H9 (cell line): ENCODE data around the gene KCNH5. TPM values are rescaled to one million over a fixed set of nuclear protein-coding genes. Genes with fewer than 3 reads are reported as not detected.
A peak's percentile ranks its signal among the peaks of the same experiment; 100 is the strongest.

Experiments
- DNase-seq: peaks from one replicate; pipeline ENCODE4 v3.0.0-alpha.2; 2017
- H2AFZ ChIP-seq: one replicate; pipeline ENCODE4 v1.6.1; 2013; ENCODE audit warnings: mild to moderate bottlenecking, low read length, control low read depth, moderate library complexity
- H2AK5ac ChIP-seq: 2 replicates; pipeline ENCODE4 v1.6.1; 2013; ENCODE audit warnings: low read length, control low read depth, mixed read lengths; ENCODE audit not compliant: insufficient read length
- H2BK120ac ChIP-seq: one replicate; pipeline ENCODE4 v1.6.1; 2013; ENCODE audit warnings: low read depth, mild to moderate bottlenecking, low read length, control low read depth, inconsistent platforms; ENCODE audit not compliant: poor library complexity, severe bottlenecking
- H2BK12ac ChIP-seq: 2 replicates; pipeline ENCODE4 v1.6.1; 2013; ENCODE audit warnings: low read length, control low read depth, mixed read lengths, low read depth; ENCODE audit not compliant: insufficient read length
- H2BK15ac ChIP-seq: 2 replicates; pipeline ENCODE4 v1.6.1; 2013; ENCODE audit warnings: low read depth, low read length, control low read depth
- H2BK20ac ChIP-seq: one replicate; pipeline ENCODE4 v1.6.1; 2013; ENCODE audit warnings: low read depth, mild to moderate bottlenecking, low read length, control low read depth, inconsistent platforms; ENCODE audit not compliant: poor library complexity, severe bottlenecking
- H2BK5ac ChIP-seq: 2 replicates; pipeline ENCODE4 v1.6.1; 2013; ENCODE audit warnings: low read length, control low read depth, mixed read lengths; ENCODE audit not compliant: insufficient read length
- H3K14ac ChIP-seq: 2 replicates; pipeline ENCODE4 v1.6.1; 2013; ENCODE audit warnings: low read length, control low read depth; ENCODE audit not compliant: insufficient read depth
- H3K18ac ChIP-seq: 2 replicates; pipeline ENCODE4 v1.6.1; 2013; ENCODE audit warnings: low read depth, mild to moderate bottlenecking, mixed read lengths, low read length, control low read depth; ENCODE audit not compliant: insufficient read length
- H3K23ac ChIP-seq: 2 replicates; pipeline ENCODE4 v1.6.1; 2013; ENCODE audit warnings: low read length, control low read depth, mixed read lengths, low read depth; ENCODE audit not compliant: insufficient read length
- H3K23me2 ChIP-seq: 2 replicates; pipeline ENCODE4 v1.6.1; 2013; ENCODE audit warnings: low read depth, mild to moderate bottlenecking, mixed read lengths, low read length, control low read depth; ENCODE audit not compliant: insufficient read length, poor library complexity, severe bottlenecking
- H3K27ac ChIP-seq: 2 replicates; pipeline ENCODE4 v1.5.1; 2013; ENCODE audit warnings: low read length, control low read depth, mixed read lengths, low read depth; ENCODE audit not compliant: insufficient read length
- H3K27me3 ChIP-seq: 2 replicates; pipeline ENCODE4 v1.6.1; 2013; ENCODE audit warnings: low read length, control low read depth, inconsistent platforms; ENCODE audit not compliant: insufficient read depth
- H3K4ac ChIP-seq: 2 replicates; pipeline ENCODE4 v1.6.1; 2013; ENCODE audit warnings: low read depth, mild to moderate bottlenecking, control low read depth, inconsistent platforms, low read length, moderate library complexity
- H3K4me1 ChIP-seq: 2 replicates; pipeline ENCODE4 v1.6.1; 2013; ENCODE audit warnings: low read length, control low read depth, inconsistent platforms; ENCODE audit not compliant: insufficient read depth
- H3K4me2 ChIP-seq: 2 replicates; pipeline ENCODE4 v1.6.1; 2013; ENCODE audit warnings: low read length, control low read depth, mixed read lengths; ENCODE audit not compliant: insufficient read length, insufficient read depth
- H3K56ac ChIP-seq: 2 replicates; pipeline ENCODE4 v1.6.1; 2013; ENCODE audit warnings: low read depth, mild to moderate bottlenecking, mixed read lengths, low read length, control low read depth; ENCODE audit not compliant: insufficient read length
- H3K79me1 ChIP-seq: 2 replicates; pipeline ENCODE4 v1.6.1; 2013; ENCODE audit warnings: low read depth, mild to moderate bottlenecking, moderate library complexity, low read length, control low read depth, inconsistent platforms; ENCODE audit not compliant: insufficient read depth, poor library complexity, severe bottlenecking
- H3K79me2 ChIP-seq: 2 replicates; pipeline ENCODE4 v1.6.1; 2013; ENCODE audit warnings: low read length, control low read depth, inconsistent platforms; ENCODE audit not compliant: insufficient read depth
- H3K9ac ChIP-seq: 2 replicates; pipeline ENCODE4 v1.6.1; 2013; ENCODE audit warnings: low read length, control low read depth, mixed read lengths; ENCODE audit not compliant: insufficient read length; ENCODE audit errors: extremely low read depth
- H3K9me3 ChIP-seq: one replicate; pipeline ENCODE4 v1.6.1; 2013; ENCODE audit warnings: low read depth, low read length, inconsistent platforms; ENCODE audit not compliant: control insufficient read depth
- H3T11ph ChIP-seq: one replicate; pipeline ENCODE4 v1.6.1; 2013; ENCODE audit warnings: mild to moderate bottlenecking, low read length, control low read depth, inconsistent platforms
- H4K20me1 ChIP-seq: one replicate; pipeline ENCODE4 v1.6.1; 2013; ENCODE audit not compliant: control insufficient read depth, insufficient read length, insufficient read depth
- H4K5ac ChIP-seq: 2 replicates; pipeline ENCODE4 v1.6.1; 2013; ENCODE audit warnings: low read depth, mild to moderate bottlenecking, mixed read lengths, low read length, control low read depth; ENCODE audit not compliant: insufficient read length
- H4K8ac ChIP-seq: replicated peaks from 2 replicates; pipeline ENCODE4 v1.6.1; 2013; ENCODE audit warnings: low read length, control low read depth, mixed read lengths, low read depth; ENCODE audit not compliant: insufficient read length
- H4K91ac ChIP-seq: 2 replicates; pipeline ENCODE4 v1.6.1; 2013; ENCODE audit warnings: low read depth, mild to moderate bottlenecking, moderate library complexity, mixed read lengths, low read length, control low read depth; ENCODE audit not compliant: insufficient read length
- H3K27ac Mint-ChIP-seq, 3 experiments: 2 replicates in 2 of 3; 3 replicates in 1 of 3; pipeline ENCODE4 v1.8.0; 2020 to 2021; ENCODE audit warnings: mixed read lengths in 3 of 3, mild to moderate bottlenecking in 1 of 3, moderate library complexity in 1 of 3
- H3K27me3 Mint-ChIP-seq: 2 replicates; pipeline ENCODE4 v1.8.0; 2021; ENCODE audit warnings: low read depth, mild to moderate bottlenecking, moderate library complexity, mixed read lengths
- H3K36me3 Mint-ChIP-seq, 3 experiments: 2 replicates in 2 of 3; 3 replicates in 1 of 3; pipeline ENCODE4 v1.8.0; 2020 to 2021; ENCODE audit warnings: low read depth in 3 of 3, mixed read lengths in 3 of 3; ENCODE audit not compliant: insufficient read depth in 1 of 3
- H3K4me1 Mint-ChIP-seq, 2 experiments: 2 replicates each; pipeline ENCODE4 v1.8.0; 2020; ENCODE audit warnings: mixed read lengths in 2 of 2
- H3K4me3 Mint-ChIP-seq, 2 experiments: 2 replicates in 1 of 2; 3 replicates in 1 of 2; pipeline ENCODE4 v1.8.0; 2020 to 2021; ENCODE audit warnings: mild to moderate bottlenecking in 2 of 2, mixed read lengths in 2 of 2, moderate library complexity in 1 of 2
- H3K9me3 Mint-ChIP-seq, 2 experiments: 2 replicates in 1 of 2; 3 replicates in 1 of 2; pipeline ENCODE4 v1.8.0; 2020; ENCODE audit warnings: mild to moderate bottlenecking in 2 of 2, mixed read lengths in 2 of 2, moderate library complexity in 1 of 2
- WGBS: extraction: QIAGEN DNeasy Blood & Tissue Kit; methylation state at CpG from one replicate; pipeline ENCODE4 v1.1.7; 2013; ENCODE audit warnings: missing lambda C conversion rate, low lambda C conversion rate, mixed read lengths; ENCODE audit not compliant: insufficient read length; ENCODE audit errors: extremely low coverage; 5-methylcytosine and 5-hydroxymethylcytosine counted together
- total RNA-seq: library from RNA; stranded (reverse); gene quantifications from 2 replicates; pipeline ENCODE4 v1.2.1, GENCODE V29; 2021
- TF ChIP-seq, protein P1 (sequence below): fragments of 200-600 bp; sonication (generic); conservative IDR thresholded peaks from 3 replicates; pipeline ENCODE4 v1.8.0; 2021; ENCODE audit warnings: antibody characterized with exemption, mild to moderate bottlenecking

KCNH5 gene
- total RNA-seq, 1 experiment from 2014 or later, result 0.42 TPM

DNA sequence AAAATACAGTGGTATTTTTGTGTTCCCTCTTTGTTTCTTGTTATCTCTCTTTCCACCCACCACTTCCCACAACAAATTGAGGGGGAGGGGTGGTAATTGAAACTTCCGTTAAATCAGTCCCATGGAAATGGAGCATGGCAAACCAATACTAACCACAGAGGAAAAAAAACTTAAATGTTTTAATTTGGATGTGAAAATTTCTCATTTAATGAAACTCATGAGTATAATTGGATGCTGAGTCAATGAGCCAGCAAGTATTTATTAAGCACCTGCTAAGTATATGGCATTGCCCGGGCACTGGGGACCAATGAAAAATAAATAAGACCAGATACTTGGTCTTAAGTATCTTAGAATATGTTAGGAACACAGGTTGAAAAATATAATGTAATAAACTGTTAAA is 147.5 kb downstream of the KCNH5 start:
- Histone ChIP-seq H3K9me3 (no peaks in the 10 kb centered on the region), H3T11ph (no peak overlapping the region), H3K9ac (no peak overlapping the region), H3K27ac (no peak overlapping the region), H3K4me1 (peaks cover 2% of the 10 kb centered on the region; the same call in 1 of the 2 replicates), H3K4me2 (no peak overlapping the region), H4K8ac (no peak overlapping the region), H2AK5ac (no peak overlapping the region), H2BK15ac (no peak overlapping the region), H4K20me1 (no peaks in the 10 kb centered on the region), H2BK120ac (no peak overlapping the region), H3K27me3 (no peaks in the 10 kb centered on the region), H3K14ac (no peak overlapping the region), H3K18ac (no peak overlapping the region), H3K23me2 (no peaks in the 10 kb centered on the region), H3K4ac (no peak overlapping the region), H3K79me2 (no peaks in the 10 kb centered on the region), H3K79me1 (no peaks in the 10 kb centered on the region), H2AFZ (no peak overlapping the region), H2BK12ac (no peak overlapping the region), H3K23ac (no peak overlapping the region), H2BK20ac (no peak overlapping the region), H4K5ac (no peak overlapping the region), H4K91ac (no peak overlapping the region), H2BK5ac (no peak overlapping the region), H3K56ac (no peak overlapping the region)
- no peaks in the 10 kb centered on the region; a peak in 1 of 5 replicates for H3K9me3 Mint-ChIP-seq
- H3K36me3 Mint-ChIP-seq, result no peaks in the 10 kb centered on the region; a peak in 1 of 7 replicates
- H3K27me3 Mint-ChIP-seq, result no peaks in the 10 kb centered on the region
- H3K27ac Mint-ChIP-seq, result peak overlapping the region in 1 of 3 experiments; percentile 62; a peak in 1 of 7 replicates
- TF ChIP-seq, protein P1, sequence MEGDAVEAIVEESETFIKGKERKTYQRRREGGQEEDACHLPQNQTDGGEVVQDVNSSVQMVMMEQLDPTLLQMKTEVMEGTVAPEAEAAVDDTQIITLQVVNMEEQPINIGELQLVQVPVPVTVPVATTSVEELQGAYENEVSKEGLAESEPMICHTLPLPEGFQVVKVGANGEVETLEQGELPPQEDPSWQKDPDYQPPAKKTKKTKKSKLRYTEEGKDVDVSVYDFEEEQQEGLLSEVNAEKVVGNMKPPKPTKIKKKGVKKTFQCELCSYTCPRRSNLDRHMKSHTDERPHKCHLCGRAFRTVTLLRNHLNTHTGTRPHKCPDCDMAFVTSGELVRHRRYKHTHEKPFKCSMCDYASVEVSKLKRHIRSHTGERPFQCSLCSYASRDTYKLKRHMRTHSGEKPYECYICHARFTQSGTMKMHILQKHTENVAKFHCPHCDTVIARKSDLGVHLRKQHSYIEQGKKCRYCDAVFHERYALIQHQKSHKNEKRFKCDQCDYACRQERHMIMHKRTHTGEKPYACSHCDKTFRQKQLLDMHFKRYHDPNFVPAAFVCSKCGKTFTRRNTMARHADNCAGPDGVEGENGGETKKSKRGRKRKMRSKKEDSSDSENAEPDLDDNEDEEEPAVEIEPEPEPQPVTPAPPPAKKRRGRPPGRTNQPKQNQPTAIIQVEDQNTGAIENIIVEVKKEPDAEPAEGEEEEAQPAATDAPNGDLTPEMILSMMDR, result no peak
- no peak for DNase-seq
- no CpG with 5 or more reads among the region's 2 CpGs for WGBS
- H3K4me3 Mint-ChIP-seq, result no peak overlapping the region
- H3K4me1 Mint-ChIP-seq, result peaks cover 28 to 29% of the 10 kb centered on the region in 2 experiments
